Fibroblast of skin of abdomen (primary cell): ENCODE measurements around the gene RBM18.

Experiments
- DNase-seq: peaks from one replicate; pipeline ENCODE4 v3.0.0-alpha.2; 2013

RBM18 gene

GRCh38 chr9:122221183-122221811, 43.3 kb downstream of the RBM18 start:
- DNase-seq: no peak

- no peak for DNase-seq
Observed at GRCh38 chr9:122220673-122221182, 43.9 kb downstream of the RBM18 start.

- DNase-seq: peak; percentile 14
Observed at GRCh38 chr9:122219856-122220672, 44.6 kb downstream of the RBM18 start.

GRCh38 chr9:122218935-122219855, 45.4 kb downstream of the RBM18 start:
- DNase-seq: no peak

- DNase-seq: no peak
Observed at GRCh38 chr9:122218071-122218934, 46.3 kb downstream of the RBM18 start.

GRCh38 chr9:122217640-122218039, 47.0 kb downstream of the RBM18 start:
- no peak for DNase-seq

- no peak for DNase-seq
Observed at GRCh38 chr9:122216798-122217418, 47.7 kb downstream of the RBM18 start.

- DNase-seq: no peak
Observed at GRCh38 chr9:122216138-122216797, 48.4 kb downstream of the RBM18 start.

- no peak for DNase-seq
Observed at GRCh38 chr9:122215663-122216062, 49.0 kb downstream of the RBM18 start.

- no peak for DNase-seq
Observed at GRCh38 chr9:122214507-122214906, 50.1 kb downstream of the RBM18 start.

GRCh38 chr9:122213589-122214413, 50.8 kb downstream of the RBM18 start:
- no peak for DNase-seq

GRCh38 chr9:122213102-122213588, 51.5 kb downstream of the RBM18 start:
- DNase-seq: no peak

- no peak for DNase-seq
Observed at GRCh38 chr9:122212473-122213004, 52.1 kb downstream of the RBM18 start.

GRCh38 chr9:122209451-122209850, 55.2 kb downstream of the RBM18 start:
- no peak for DNase-seq

- DNase-seq: no peak
Observed at GRCh38 chr9:122207096-122207495, 57.5 kb downstream of the RBM18 start.

GRCh38 chr9:122206118-122207046, 58.3 kb downstream of the RBM18 start:
- peak; percentile 77 for DNase-seq

- DNase-seq: no peak
Observed at GRCh38 chr9:122205176-122205575, 59.5 kb downstream of the RBM18 start.

- no peak for DNase-seq
Observed at GRCh38 chr9:122204491-122204890, 60.1 kb downstream of the RBM18 start.
